Glutamatergic neuron (in vitro differentiated cells): ENCODE results near the gene SIM2. TPM values are rescaled to one million over a fixed set of nuclear protein-coding genes. Genes with fewer than 3 reads are reported as not detected.

Source experiments
- DNase-seq: peaks from one replicate; pipeline ENCODE4 v3.0.0; 2022
- H3K27ac Mint-ChIP-seq: one replicate; pipeline ENCODE4 v1.8.0; 2020; ENCODE audit warnings: mild to moderate bottlenecking, mixed read lengths, inconsistent platforms; ENCODE audit not compliant: unreplicated experiment
- H3K27me3 Mint-ChIP-seq: one replicate; pipeline ENCODE4 v1.8.0; 2020; ENCODE audit warnings: mild to moderate bottlenecking, moderate library complexity, mixed read lengths, inconsistent platforms; ENCODE audit not compliant: unreplicated experiment
- H3K36me3 Mint-ChIP-seq: one replicate; pipeline ENCODE4 v1.8.0; 2020; ENCODE audit warnings: mild to moderate bottlenecking, mixed read lengths, inconsistent platforms; ENCODE audit not compliant: unreplicated experiment
- H3K4me1 Mint-ChIP-seq: one replicate; pipeline ENCODE4 v1.8.0; 2020; ENCODE audit warnings: mild to moderate bottlenecking, low read depth, mixed read lengths, inconsistent platforms; ENCODE audit not compliant: unreplicated experiment
- H3K4me3 Mint-ChIP-seq: one replicate; pipeline ENCODE4 v1.8.0; 2020; ENCODE audit warnings: mild to moderate bottlenecking, mixed read lengths, inconsistent platforms; ENCODE audit not compliant: unreplicated experiment
- H3K9me3 Mint-ChIP-seq: one replicate; pipeline ENCODE4 v1.8.0; 2020; ENCODE audit warnings: mild to moderate bottlenecking, moderate library complexity, mixed read lengths, inconsistent platforms; ENCODE audit not compliant: unreplicated experiment
- CTCF ChIP-seq: fragments of 200-600 bp; sonication (generic); IDR thresholded peaks from one replicate; pipeline ENCODE4 v1.5.0; 2021; ENCODE audit not compliant: partially characterized antibody, unreplicated experiment
- total RNA-seq: library from RNA; stranded (reverse); fragmentation: NEBNext Ultra II Directional; extraction: Animal tissue kit (Norgen Biotek cat#: 25700); gene quantifications from one replicate; pipeline ENCODE4 v1.2.1, GENCODE V29; 2021; ENCODE audit not compliant: unreplicated experiment

Gene SIM2
- total RNA-seq, 1 donor from 2014 or later = 4.8 TPM

- Mint-ChIP-seq H3K27ac (no peak overlapping the region), H3K9me3 (peaks cover 2% of the 10 kb centered on the region), H3K36me3 (peaks cover 14% of the 10 kb centered on the region), H3K4me3 (no peak overlapping the region), H3K4me1 (no peaks in the 10 kb centered on the region), H3K27me3 (peaks cover 7% of the 10 kb centered on the region)
- DNase-seq = no peak
- TF ChIP-seq CTCF = no peak
These were observed 13.8 kb upstream of the SIM2 start for GRCh38 chr21:36684957-36685714.

GRCh38 chr21:36686955-36687354, 12.0 kb upstream of the SIM2 start:
- DNase-seq = no peak
- peaks cover 3% of the 10 kb centered on the region for H3K36me3 Mint-ChIP-seq
- no peak overlapping the region for H3K27ac Mint-ChIP-seq
- H3K4me3 Mint-ChIP-seq = no peak overlapping the region
- TF ChIP-seq CTCF = no peak
- H3K4me1 Mint-ChIP-seq = peaks cover 2% of the 10 kb centered on the region
- H3K9me3 Mint-ChIP-seq = peaks cover 2% of the 10 kb centered on the region
- H3K27me3 Mint-ChIP-seq = peaks cover 17% of the 10 kb centered on the region

- peaks cover 2% of the 10 kb centered on the region for H3K9me3 Mint-ChIP-seq
- peaks cover 3% of the 10 kb centered on the region for H3K36me3 Mint-ChIP-seq
- TF ChIP-seq CTCF = no peak
- DNase-seq = no peak
- no peak overlapping the region for H3K27ac Mint-ChIP-seq
- H3K4me1 Mint-ChIP-seq = peaks cover 5% of the 10 kb centered on the region
- no peak overlapping the region for H3K4me3 Mint-ChIP-seq
- H3K27me3 Mint-ChIP-seq = peaks cover 17% of the 10 kb centered on the region
These were observed 10.6 kb upstream of the SIM2 start for GRCh38 chr21:36688324-36688723.

GRCh38 chr21:36689324-36689723, 9.6 kb upstream of the SIM2 start:
- Mint-ChIP-seq H3K27me3 (peaks cover 22% of the 10 kb centered on the region), H3K9me3 (peaks cover 6% of the 10 kb centered on the region), H3K36me3 (peaks cover 3% of the 10 kb centered on the region), H3K27ac (no peak overlapping the region), H3K4me3 (no peak overlapping the region), H3K4me1 (peaks cover 8% of the 10 kb centered on the region)
- no peak for TF ChIP-seq CTCF
- no peak for DNase-seq
